Psoas muscle (tissue), 8 donors: ENCODE data around the gene ARHGEF12. TPM values are rescaled to one million over a fixed set of nuclear protein-coding genes. Genes with fewer than 3 reads are reported as not detected.

Source experiments
- ATAC-seq, 4 donors: fragments of 200-7000 bp; cut with Tn5 transposase; one replicate each; pipeline ENCODE4 v1.9.1; 2020; ENCODE audit warnings: moderate library complexity in 3 of 4, mild to moderate bottlenecking in 2 of 4
- DNase-seq, 2 donors: peaks; one replicate each; pipeline ENCODE4 v3.0.0-alpha.2; 2020
- H3K27ac ChIP-seq: fragments of 200-600 bp; one replicate; pipeline ENCODE4 v1.8.0; 2022
- H3K27me3 ChIP-seq, 3 donors: fragments of 200-600 bp in 1 of 3; one replicate each; pipeline versions ENCODE4 v1.6.1 to v1.8.0; 2013 to 2022; ENCODE audit warnings: low read length in 2 of 3, mild to moderate bottlenecking in 2 of 3, moderate library complexity in 1 of 3; ENCODE audit not compliant: insufficient read depth in 3 of 3
- H3K36me3 ChIP-seq, 2 donors: fragments of 200-600 bp in 1 of 2; one replicate each; pipeline versions ENCODE4 v1.6.1 to v1.8.0; 2013 to 2022; ENCODE audit warnings: low read depth in 1 of 2, mild to moderate bottlenecking in 1 of 2, moderate library complexity in 1 of 2; ENCODE audit not compliant: insufficient read depth in 1 of 2
- H3K4me1 ChIP-seq: fragments of 200-600 bp; one replicate; pipeline ENCODE4 v1.8.0; 2022
- H3K4me3 ChIP-seq: fragments of 200-600 bp; one replicate; pipeline ENCODE4 v1.8.0; 2022; ENCODE audit warnings: mild to moderate bottlenecking
- H3K9me3 ChIP-seq: fragments of 200-600 bp; one replicate; pipeline ENCODE4 v1.8.0; 2022
- CTCF ChIP-seq: fragments of 200-600 bp; IDR thresholded peaks from one replicate; pipeline ENCODE4 v1.8.0; 2022; ENCODE audit warnings: antibody characterized with exemption
- WGBS, 3 donors: extraction: QIAGEN DNeasy Blood & Tissue Kit; methylation state at CpG; one replicate each; pipeline versions ENCODE4 v1.1.6 to v1.1.7; 2013; 5-methylcytosine and 5-hydroxymethylcytosine counted together
- intact Hi-C, 2 donors: fragments of 100-400 bp; cut with DNase I; formaldehyde crosslinking; loops; one replicate each; pipeline versions ENCODE4 v1.11.0 to v1.14.2; 2022
- polyA plus RNA-seq, 3 donors: library from polyadenylated mRNA; stranded (reverse); fragments of 200-250 nt; gene quantifications; one replicate each; pipeline ENCODE4 v1.2.3, GENCODE V29; 2013
- total RNA-seq, 4 donors: library from RNA; stranded (reverse); fragmentation: NEBNext Ultra II Directional in 2 of 4; extraction: Animal tissue kit (Norgen Biotek cat#: 25700) in 2 of 4; gene quantifications; one replicate each; pipeline versions ENCODE4 v1.2.1 to v1.2.4, GENCODE V29; 2021 to 2023
- donor health status: healthy with polysubstance abuse.
- donor health status: DM: no; HTN: no; CAD: no; lungs with moderate emphysema.
- donor health status: Bipolar disorder and iron deficiency.
- donor health status: healthy.
- donor health status: DM: yes; HTN: yes; CAD: no.
- donor health status: DM: no; HTN: no; CAD: no.
- donor health status: DM: no; HTN: no; CAD: no.
- donor health status: DM: yes; HTN: yes; CAD: no.

The ARHGEF12 gene
- total and polyA plus RNA-seq, 7 donors = 14.8 to 102 (median 45.6) TPM

GRCh38 chr11:120410622-120411380 lies 74.6 kb downstream of the ARHGEF12 start:
- Histone ChIP-seq H3K36me3 (peaks cover 0 to 31% of the 10 kb centered on the region in 2 donors), H3K27me3 (no peaks in the 10 kb centered on the region)
- intact Hi-C loops = no loop called here

GRCh38 chr11:120413480-120413879 lies 77.3 kb downstream of the ARHGEF12 start:
- no peaks in the 10 kb centered on the region for H3K27me3 ChIP-seq

More at GRCh38 chr11:120410622-120411380, 74.6 kb downstream of the ARHGEF12 start:
- no peak for TF ChIP-seq CTCF
- 92 to 95% (median 92%) methylated on average over 8 of the region's 8 CpGs for WGBS, 3 donors
- Histone ChIP-seq H3K4me3 (no peak overlapping the region), H3K9me3 (no peaks in the 10 kb centered on the region), H3K27ac (no peak overlapping the region), H3K4me1 (peaks cover 24% of the 10 kb centered on the region)
- ATAC-seq (no peak), DNase-seq (no peak)

GRCh38 chr11:120420572-120420971 lies 84.4 kb downstream of the ARHGEF12 start:
- no peak for TF ChIP-seq CTCF
- Histone ChIP-seq H3K27me3 (no peaks in the 10 kb centered on the region), H3K4me3 (no peak overlapping the region), H3K9me3 (no peaks in the 10 kb centered on the region), H3K27ac (no peak overlapping the region), H3K36me3 (peaks cover 0 to 60% of the 10 kb centered on the region in 2 donors), H3K4me1 (no peaks in the 10 kb centered on the region)
- WGBS, 3 donors = 88 to 94% (median 93%) methylated on average over 4 of the region's 4 CpGs
- intact Hi-C loops = no loop called here
- ATAC-seq (no peak), DNase-seq (no peak)

More at GRCh38 chr11:120413480-120413879, 77.3 kb downstream of the ARHGEF12 start:
- Histone ChIP-seq H3K4me3 (no peak overlapping the region), H3K27ac (no peak overlapping the region), H3K36me3 (peaks cover 0 to 43% of the 10 kb centered on the region in 2 donors), H3K9me3 (no peaks in the 10 kb centered on the region), H3K4me1 (peaks cover 12% of the 10 kb centered on the region)
- intact Hi-C loops = no loop called here
- DNase-seq (no peak), ATAC-seq (peak in 2 of 4 donors; percentile 43 to 45)
- no peak for TF ChIP-seq CTCF

GRCh38 chr11:120424185-120424969 lies 88.2 kb downstream of the ARHGEF12 start:
- 88 to 91% (median 88%) methylated on average over 3 of the region's 3 CpGs for WGBS, 3 donors
- Histone ChIP-seq H3K4me3 (no peak overlapping the region), H3K4me1 (no peaks in the 10 kb centered on the region), H3K36me3 (peaks cover 0 to 71% of the 10 kb centered on the region in 2 donors), H3K9me3 (no peaks in the 10 kb centered on the region), H3K27ac (no peak overlapping the region), H3K27me3 (no peaks in the 10 kb centered on the region)
- DNase-seq = no peak
- TF ChIP-seq CTCF = no peak
- intact Hi-C loops = no loop called here
- ATAC-seq = no peak
